Activated naive CD4-positive, alpha-beta T cell (primary cell): ENCODE data around the gene CDC42.
"Not testable (repeated sequence)": the region's sequence is repeated elsewhere in the genome, so short reads cannot be mapped to it uniquely, and the experiment has no call there.

Source experiments
- DNase-seq, 4 experiments: peaks; one replicate each; lab custom pipeline; 2025; lab: John Stamatoyannopoulos, UW

The CDC42 gene

GRCh38 chr1:22052115-22053016 lies at the start of gene CDC42:
CDC42 (plus strand) TSS chr1:22052709; CDS start chr1:22078479, 25,770 bp downstream.
- peak; percentile 84 to 97 (median 92) for DNase-seq

DNA sequence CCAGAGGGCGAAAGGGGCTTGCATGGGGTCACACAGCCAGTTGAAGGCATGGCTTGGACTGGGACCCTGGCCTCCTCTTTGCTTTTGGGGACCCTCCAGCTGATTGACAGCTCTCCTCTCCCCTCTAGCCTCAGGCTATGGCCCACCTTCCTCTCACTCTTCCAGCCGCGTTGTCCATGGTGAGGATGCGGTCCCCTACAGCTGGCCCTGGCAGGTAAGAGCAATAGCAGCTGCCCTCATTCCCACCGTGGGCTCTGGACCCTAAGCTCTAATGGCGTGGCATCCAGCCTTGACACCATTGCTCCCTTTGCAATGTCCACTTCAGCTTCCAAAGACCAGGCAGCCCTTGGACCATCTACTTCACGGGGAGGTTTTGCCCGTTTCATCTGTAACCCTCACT lies 49.6 kb upstream of the CDC42 start:
- not testable (repeated sequence) for DNase-seq

- not testable (repeated sequence) for DNase-seq
Measured at GRCh38 chr1:22003959-22004358, 48.5 kb upstream of the CDC42 start.

DNA sequence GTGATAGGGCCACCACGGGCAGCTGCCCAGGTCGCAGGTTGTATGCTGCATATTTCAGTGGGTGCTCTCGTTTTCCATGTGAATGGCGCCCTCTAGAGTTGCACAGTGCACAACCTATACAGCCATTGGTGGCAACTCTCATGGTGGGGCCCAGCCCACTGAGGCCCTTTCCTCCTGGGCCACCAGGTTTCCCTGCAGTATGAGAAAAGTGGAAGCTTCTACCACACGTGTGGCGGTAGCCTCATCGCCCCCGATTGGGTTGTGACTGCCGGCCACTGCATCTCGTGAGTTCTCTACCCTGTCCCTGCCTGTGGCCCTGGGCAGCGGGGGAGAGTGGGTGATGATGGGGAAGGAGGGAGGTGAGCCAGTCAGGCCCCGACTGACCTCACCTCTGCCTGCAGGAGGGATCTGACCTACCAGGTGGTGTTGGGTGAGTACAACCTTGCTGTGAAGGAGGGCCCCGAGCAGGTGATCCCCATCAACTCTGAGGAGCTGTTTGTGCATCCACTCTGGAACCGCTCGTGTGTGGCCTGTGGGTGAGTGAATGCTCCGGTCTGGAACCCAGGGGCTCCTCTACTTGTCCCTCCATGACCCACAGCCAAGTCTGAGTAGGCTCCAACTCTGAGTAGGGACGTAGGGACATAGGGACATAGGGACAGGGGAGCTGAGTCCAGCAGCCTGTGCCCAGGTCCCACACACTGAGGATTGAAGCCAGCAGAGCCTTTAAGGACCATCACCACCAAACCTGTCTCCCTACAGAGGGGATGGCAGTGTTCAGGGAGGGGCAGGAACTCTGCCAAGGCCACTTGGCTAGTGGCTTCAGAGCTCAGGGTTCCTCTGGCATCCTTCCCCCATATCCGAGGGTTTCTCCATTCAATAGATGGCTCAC lies 47.0 kb upstream of the CDC42 start:
- not testable (repeated sequence) for DNase-seq

- not testable (repeated sequence) for DNase-seq
Measured at GRCh38 chr1:22006736-22007135, 45.8 kb upstream of the CDC42 start.

DNA sequence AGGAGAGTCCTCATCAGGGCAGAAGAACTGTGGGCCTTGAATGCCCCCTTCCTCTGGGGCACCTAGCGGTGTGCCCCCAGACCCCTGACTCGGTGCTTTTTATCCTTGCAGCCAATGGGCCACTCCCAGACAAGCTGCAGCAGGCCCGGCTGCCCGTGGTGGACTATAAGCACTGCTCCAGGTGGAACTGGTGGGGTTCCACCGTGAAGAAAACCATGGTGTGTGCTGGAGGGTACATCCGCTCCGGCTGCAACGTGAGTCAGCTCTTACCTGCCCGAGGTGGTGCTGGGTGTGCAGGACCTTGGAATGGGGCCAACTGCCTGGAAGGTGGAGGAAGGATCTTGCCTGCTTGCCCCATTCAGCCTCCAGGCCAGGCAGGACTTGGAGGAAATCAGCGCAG lies 45.2 kb upstream of the CDC42 start:
- DNase-seq: not testable (repeated sequence)

DNA sequence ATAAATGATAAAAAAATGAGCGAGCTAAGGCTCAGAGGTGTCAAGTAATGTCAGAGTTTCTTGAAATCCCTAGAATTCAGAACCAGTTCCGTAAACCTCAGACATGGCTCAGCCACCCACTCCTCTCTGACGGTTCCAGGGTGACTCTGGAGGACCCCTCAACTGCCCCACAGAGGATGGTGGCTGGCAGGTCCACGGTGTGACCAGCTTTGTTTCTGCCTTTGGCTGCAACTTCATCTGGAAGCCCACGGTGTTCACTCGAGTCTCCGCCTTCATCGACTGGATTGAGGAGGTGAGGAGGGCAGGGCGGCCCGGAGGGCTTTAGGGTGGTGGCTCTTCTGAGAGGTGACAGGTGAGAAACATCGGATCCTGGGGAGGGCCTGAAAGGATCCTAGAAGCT lies 42.9 kb upstream of the CDC42 start:
- DNase-seq: not testable (repeated sequence)

DNA sequence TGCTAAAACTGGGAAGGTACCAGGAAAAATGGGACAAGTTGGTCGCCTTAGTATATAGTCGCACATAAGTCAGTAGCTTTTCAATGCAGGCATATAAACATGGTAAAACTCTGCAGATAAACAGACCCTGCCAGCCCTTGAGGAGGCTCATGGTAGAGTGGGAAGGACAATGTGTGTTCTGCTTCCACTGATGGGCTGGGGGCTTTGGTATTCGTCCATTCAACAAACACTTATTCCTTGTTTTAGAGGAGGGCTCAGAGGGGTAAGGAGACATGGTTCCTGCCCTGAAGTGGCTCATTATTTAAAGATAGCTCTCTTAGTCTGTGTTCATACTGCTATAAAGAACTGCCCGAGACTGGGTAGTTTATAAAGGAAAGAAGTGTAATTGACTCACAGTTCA lies 39.8 kb upstream of the CDC42 start:
- not testable (repeated sequence) for DNase-seq

- DNase-seq: not testable (repeated sequence)
Measured at GRCh38 chr1:22014575-22015206, 37.8 kb upstream of the CDC42 start.

GRCh38 chr1:22018583-22019559 lies 33.6 kb upstream of the CDC42 start:
- DNase-seq: peak in 2 of 4 experiments; percentile 37 to 41

DNA sequence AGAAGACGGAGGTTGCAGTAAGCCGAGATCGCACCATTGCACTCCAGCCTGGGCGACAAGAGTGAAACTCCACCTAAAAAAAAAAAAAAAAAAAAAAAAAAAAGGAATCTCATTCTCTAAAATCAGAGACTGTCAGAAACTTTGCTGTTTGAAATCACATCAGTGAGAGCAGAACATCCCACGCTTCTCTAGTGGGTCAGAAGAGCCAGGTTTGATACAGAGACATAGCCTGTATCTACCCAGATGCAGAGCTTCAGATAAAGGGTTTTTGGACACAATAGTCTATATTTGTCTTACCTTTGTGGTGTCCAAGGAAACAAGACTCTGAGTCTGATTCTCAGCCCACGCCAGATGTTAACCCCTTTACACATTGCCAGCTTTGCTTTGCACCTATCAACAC lies 31.4 kb upstream of the CDC42 start:
- DNase-seq: no peak

DNA sequence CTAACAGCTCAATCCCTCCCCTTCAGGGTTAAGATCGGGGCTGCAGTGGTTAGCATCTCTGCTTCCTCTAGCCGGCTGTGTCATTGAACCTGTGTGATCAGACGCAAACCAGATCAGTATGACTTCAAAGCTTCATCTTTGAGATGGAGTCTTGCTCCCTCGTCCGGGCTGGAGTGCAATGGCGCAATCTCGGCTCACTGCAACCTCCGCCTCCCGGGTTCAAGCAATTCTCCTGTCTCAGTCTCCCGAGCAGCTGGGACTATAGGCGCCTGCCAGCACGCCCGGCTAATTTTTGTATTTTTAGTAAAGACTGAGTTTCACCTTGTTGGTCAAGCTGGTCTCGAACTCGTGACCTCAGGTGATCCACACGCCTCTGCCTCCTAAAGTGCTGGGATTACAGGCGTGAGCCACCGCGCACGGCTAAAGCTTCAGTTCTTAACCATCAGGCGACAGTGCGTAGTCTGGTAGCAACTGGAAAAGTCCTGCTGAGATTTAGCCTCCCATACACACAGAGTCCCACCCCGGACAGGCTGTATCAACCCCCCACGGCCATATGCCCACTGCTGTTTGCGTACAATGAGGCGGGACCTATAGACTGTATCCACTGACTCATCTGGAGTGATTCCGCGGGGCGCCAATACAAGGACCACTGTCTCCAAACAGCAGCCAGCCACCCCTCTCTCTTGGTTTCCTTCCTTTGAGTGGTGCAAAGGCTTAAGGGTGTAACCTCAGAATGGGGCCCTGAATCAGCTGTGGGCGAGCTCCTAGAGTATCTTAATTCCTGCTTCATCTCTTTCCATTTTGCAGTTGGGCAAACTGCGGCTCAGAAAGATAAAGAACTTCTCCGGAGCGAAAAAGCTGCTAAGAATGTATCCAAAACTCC lies 27.8 kb upstream of the CDC42 start:
- DNase-seq: peak in 3 of 4 experiments; percentile 27 to 64 (median 61)

DNA sequence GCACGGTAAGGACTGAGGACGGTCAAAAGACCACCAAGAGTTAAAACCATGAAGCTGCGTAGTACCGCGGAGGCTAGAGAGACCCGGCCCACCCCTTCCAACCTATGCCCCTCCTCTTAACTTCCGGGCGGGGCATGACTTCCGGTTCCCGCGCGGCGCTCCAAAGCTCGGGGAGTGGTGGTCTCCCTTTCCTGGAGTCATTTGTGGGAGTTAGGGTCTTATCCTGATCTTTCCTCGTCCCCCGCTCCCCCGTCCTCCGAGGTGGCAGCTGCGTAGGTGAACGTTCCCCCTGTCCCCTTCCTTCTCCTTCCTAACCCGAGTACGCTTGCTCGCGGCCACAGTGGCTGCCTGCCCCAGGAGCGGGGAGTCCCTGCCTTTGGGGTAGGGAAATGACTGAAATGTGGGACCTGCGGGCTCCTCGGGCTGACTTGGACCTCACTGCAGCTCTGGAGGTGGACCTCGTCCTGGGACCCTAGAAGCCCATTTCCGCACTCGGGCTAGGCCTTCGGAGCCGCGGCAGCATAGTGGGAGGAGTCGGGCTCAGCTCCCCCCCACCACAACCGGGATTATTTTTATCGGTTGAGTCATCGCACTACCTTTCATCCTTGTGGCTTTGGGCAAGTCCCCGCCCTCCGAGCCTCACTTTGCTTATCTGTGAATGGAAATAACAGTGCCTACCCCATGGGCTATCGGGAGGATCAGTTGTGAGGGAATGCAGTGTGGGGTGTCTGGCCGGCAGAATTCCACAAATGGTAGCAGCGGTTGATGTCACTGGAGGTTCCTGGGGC lies 26.9 kb upstream of the CDC42 start:
- DNase-seq: peak; percentile 74 to 83 (median 82)

- no peak for DNase-seq
Measured at GRCh38 chr1:22026924-22027289, 25.6 kb upstream of the CDC42 start.

DNA sequence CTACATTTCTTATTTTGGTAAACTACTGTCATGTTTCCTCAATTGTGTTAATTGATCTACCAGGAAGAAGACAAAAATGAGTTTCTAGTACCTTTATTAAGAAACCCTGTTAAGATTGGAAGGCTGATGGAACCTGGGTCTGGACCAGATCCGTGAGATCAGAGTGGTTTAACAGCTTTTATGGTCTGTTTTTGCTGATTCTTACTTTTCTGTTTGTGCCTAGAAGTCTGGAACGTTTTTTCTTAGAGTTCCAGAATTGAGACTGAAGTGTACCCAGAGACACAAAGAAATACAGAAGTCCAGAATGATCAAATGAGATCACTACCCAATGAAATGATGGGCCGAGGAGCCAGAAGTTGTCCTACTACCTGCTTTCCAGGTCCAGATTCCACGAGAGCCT lies 22.5 kb upstream of the CDC42 start:
- no peak for DNase-seq

GRCh38 chr1:22030473-22030872 lies 22.0 kb upstream of the CDC42 start:
- no peak for DNase-seq

- DNase-seq: peak in 2 of 4 experiments; percentile 41 to 48
Measured at GRCh38 chr1:22031214-22031962, 21.1 kb upstream of the CDC42 start.

- DNase-seq: not testable (repeated sequence)
Measured at GRCh38 chr1:22034834-22035233, 17.7 kb upstream of the CDC42 start.
